IPS-20b (cell line): ENCODE results near the gene CHMP6.

Experiments used
- H3K27ac ChIP-seq: one replicate; pipeline ENCODE4 v1.5.1; 2013; ENCODE audit warnings: low read length
- H3K27me3 ChIP-seq: 2 replicates; pipeline ENCODE4 v1.6.1; 2013; ENCODE audit warnings: mild to moderate bottlenecking, low read length, inconsistent platforms; ENCODE audit not compliant: insufficient read depth
- H3K36me3 ChIP-seq: 2 replicates; pipeline ENCODE4 v1.6.1; 2013; ENCODE audit warnings: low read depth, mild to moderate bottlenecking, inconsistent platforms, low read length, moderate library complexity; ENCODE audit not compliant: insufficient read depth
- H3K4me1 ChIP-seq: 2 replicates; pipeline ENCODE4 v1.6.1; 2013; ENCODE audit warnings: mild to moderate bottlenecking, control low read depth, inconsistent platforms, low read length, moderate library complexity; ENCODE audit not compliant: insufficient read depth
- H3K4me3 ChIP-seq: 2 replicates; pipeline ENCODE4 v1.5.1; 2013; ENCODE audit warnings: mild to moderate bottlenecking, low read length, inconsistent platforms
- H3K9ac ChIP-seq: 2 replicates; pipeline ENCODE4 v1.6.1; 2013; ENCODE audit warnings: low read depth, mild to moderate bottlenecking, inconsistent platforms, low read length, moderate library complexity
- H3K9me3 ChIP-seq: 2 replicates; pipeline ENCODE4 v1.6.1; 2013; ENCODE audit warnings: mild to moderate bottlenecking, low read depth, low read length, inconsistent platforms; ENCODE audit not compliant: insufficient read depth

Gene CHMP6

DNA sequence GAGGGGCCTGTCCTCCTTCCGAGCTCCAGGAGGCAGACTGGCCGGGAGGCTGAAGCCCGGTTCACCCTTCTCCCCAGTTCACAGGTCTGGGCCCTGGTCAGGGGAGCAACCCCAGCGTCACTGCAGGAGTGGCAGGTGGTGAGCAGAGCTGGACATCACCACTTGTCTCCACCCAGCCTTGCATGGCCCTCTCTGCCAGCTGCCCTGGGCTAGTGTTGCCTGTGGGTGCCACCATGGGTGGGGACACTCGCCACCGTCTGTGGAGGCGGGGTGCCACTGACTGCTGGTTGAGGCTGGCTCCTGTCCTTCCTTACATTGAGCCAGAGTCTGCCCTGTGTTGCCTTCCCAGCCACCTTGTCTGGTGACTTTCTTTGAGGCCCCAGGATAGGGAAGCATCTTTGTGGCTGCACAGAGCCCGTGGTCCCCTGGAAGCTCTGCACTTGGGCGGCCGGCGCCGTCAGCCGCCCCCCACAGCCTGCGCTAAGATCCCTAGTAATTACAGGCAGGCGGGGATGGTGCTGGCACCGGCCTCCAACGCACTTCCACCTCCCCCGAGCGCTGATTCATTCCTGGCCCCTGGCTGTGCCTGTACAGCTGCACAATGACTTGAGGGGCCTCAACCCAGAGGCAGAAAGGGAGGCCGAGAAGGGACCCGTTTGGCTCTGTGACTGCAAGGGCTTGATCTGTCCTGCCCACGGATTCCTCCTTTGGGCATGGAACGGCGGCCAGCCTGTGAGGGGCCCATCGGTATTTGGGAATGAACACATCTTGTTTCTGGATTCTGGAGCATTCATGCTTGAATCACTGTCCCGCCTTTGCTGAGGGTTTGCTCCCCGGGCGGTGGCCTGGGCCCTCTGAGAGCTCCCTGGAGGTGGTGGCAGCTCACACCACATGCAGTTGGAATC is 48.5 kb downstream of the CHMP6 start:
- Histone ChIP-seq H3K4me3 (no peak overlapping the region), H3K4me1 (no peaks in the 10 kb centered on the region), H3K36me3 (no peaks in the 10 kb centered on the region), H3K27ac (no peak overlapping the region), H3K9ac (no peak overlapping the region), H3K9me3 (no peaks in the 10 kb centered on the region), H3K27me3 (peaks cover 16% of the 10 kb centered on the region)

- H3K9ac ChIP-seq, result no peak overlapping the region
- H3K4me1 ChIP-seq, result no peaks in the 10 kb centered on the region
- no peak overlapping the region for H3K27ac ChIP-seq
- H3K4me3 ChIP-seq, result no peak overlapping the region
- no peaks in the 10 kb centered on the region for H3K36me3 ChIP-seq
- no peaks in the 10 kb centered on the region for H3K9me3 ChIP-seq
- H3K27me3 ChIP-seq, result peaks cover 14% of the 10 kb centered on the region
Measured at GRCh38 chr17:81040791-81041337, 49.2 kb downstream of the CHMP6 start.

DNA sequence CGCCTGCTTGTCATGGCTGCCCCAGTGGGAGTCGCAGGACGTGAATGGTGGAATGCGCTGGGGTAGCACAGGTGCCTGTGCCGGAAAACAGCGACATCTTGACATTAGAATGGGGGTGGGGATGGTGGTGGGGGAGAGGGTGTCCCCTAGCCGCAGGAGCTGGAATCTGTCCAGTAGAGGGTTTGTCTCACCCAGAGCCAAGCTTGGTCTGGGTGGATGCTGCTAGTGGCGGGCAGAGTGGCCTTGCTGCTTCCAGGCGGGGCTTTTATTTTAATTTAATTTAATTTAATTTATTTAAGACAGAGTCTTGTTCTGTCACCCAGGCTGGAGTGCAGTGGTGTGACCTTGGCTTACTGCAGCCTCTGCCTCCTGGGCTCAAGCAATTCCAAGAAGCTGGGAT is 51.0 kb downstream of the CHMP6 start:
- Histone ChIP-seq H3K4me1 (no peaks in the 10 kb centered on the region), H3K36me3 (no peaks in the 10 kb centered on the region), H3K9me3 (no peaks in the 10 kb centered on the region), H3K9ac (no peak overlapping the region), H3K4me3 (no peak overlapping the region), H3K27me3 (no peaks in the 10 kb centered on the region), H3K27ac (no peak overlapping the region)

DNA sequence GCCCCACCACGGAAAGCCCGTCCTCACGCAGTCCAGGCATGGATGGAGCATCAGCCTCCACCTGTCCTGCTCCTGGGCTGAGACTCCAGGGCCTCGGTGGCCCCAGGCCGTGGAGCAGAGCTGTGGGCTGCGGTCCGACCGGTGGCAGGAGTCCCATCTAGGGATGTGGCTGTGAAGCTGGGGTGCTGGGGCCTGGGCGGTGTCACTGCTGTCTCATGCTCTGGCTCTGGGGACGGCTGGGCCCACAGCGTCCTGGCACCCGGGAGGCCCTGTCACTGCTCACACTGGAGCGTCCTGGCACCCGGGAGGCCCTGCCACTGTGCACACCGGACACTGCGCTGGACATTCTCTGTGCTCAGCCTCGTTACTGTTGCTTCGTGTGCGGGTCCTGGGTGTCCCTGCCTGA is 51.7 kb downstream of the CHMP6 start:
- H3K27ac ChIP-seq, result no peak overlapping the region
- no peaks in the 10 kb centered on the region for H3K9me3 ChIP-seq
- no peak overlapping the region for H3K9ac ChIP-seq
- H3K4me3 ChIP-seq, result no peak overlapping the region
- no peaks in the 10 kb centered on the region for H3K4me1 ChIP-seq
- no peaks in the 10 kb centered on the region for H3K36me3 ChIP-seq
- no peaks in the 10 kb centered on the region for H3K27me3 ChIP-seq

- Histone ChIP-seq H3K27me3 (no peaks in the 10 kb centered on the region), H3K9me3 (no peaks in the 10 kb centered on the region), H3K4me3 (no peak overlapping the region), H3K27ac (no peak overlapping the region), H3K9ac (no peak overlapping the region), H3K36me3 (no peaks in the 10 kb centered on the region), H3K4me1 (no peaks in the 10 kb centered on the region)
Measured at GRCh38 chr17:81043725-81044427, 52.2 kb downstream of the CHMP6 start.

GRCh38 chr17:81044428-81044763 is 52.8 kb downstream of the CHMP6 start:
- Histone ChIP-seq H3K36me3 (no peaks in the 10 kb centered on the region), H3K27ac (no peak overlapping the region), H3K27me3 (no peaks in the 10 kb centered on the region), H3K9me3 (no peaks in the 10 kb centered on the region), H3K4me1 (no peaks in the 10 kb centered on the region), H3K4me3 (no peak overlapping the region), H3K9ac (no peak overlapping the region)

DNA sequence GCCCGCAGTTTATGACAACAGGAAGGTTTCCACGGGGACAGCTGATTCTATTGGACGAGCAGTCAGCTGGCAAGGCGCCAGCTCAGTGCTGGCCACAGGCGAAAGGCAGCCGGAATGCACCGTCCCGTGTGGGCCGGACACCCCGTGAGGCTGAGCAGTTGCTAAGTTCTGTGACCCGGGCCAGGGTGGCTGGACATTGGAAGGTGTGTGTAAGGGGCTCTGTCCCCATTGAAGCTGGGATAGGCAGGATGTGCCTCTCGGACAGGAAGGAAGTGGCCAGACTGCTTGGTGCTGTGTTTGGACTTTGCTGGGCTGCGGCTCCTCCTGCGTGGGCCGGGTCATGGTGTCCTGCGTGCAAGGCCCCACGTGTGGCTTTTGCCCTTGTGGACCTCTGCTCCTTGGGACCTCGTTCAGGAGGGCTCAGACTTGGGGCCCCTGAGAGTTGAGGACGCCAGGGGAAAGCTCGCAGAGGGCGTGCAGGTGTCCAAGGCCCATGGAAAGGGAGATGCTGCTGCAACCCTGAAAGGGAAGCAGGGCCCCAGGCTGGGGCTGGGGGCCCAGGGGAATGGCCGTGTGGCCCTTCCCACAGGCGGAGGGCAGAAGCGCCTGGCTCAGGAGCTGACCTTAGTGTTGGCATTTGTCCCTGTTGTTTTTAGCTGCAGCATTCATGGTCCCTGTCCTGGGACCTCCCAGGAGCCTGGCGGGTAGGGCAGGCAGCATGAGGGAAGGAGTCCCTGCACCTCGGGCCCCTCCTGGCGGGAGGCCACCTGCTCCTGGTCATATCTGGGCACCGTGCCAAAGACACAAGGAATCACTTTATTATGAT is 53.3 kb downstream of the CHMP6 start:
- H3K4me3 ChIP-seq, result no peak overlapping the region
- no peak overlapping the region for H3K9ac ChIP-seq
- H3K9me3 ChIP-seq, result no peaks in the 10 kb centered on the region
- H3K4me1 ChIP-seq, result no peaks in the 10 kb centered on the region
- no peaks in the 10 kb centered on the region for H3K36me3 ChIP-seq
- H3K27ac ChIP-seq, result no peak overlapping the region
- H3K27me3 ChIP-seq, result no peaks in the 10 kb centered on the region

- Histone ChIP-seq H3K9ac (no peak overlapping the region), H3K9me3 (no peaks in the 10 kb centered on the region), H3K4me3 (no peak overlapping the region), H3K36me3 (no peaks in the 10 kb centered on the region), H3K4me1 (no peaks in the 10 kb centered on the region), H3K27ac (no peak overlapping the region), H3K27me3 (no peaks in the 10 kb centered on the region)
Measured at GRCh38 chr17:81045590-81046095, 54.0 kb downstream of the CHMP6 start.

GRCh38 chr17:81046132-81046769 is 54.6 kb downstream of the CHMP6 start:
- Histone ChIP-seq H3K4me3 (no peak overlapping the region), H3K9ac (no peak overlapping the region), H3K27me3 (no peaks in the 10 kb centered on the region), H3K36me3 (no peaks in the 10 kb centered on the region), H3K9me3 (no peaks in the 10 kb centered on the region), H3K4me1 (no peaks in the 10 kb centered on the region), H3K27ac (no peak overlapping the region)

GRCh38 chr17:81046770-81047359 is 55.2 kb downstream of the CHMP6 start:
- H3K9ac ChIP-seq, result no peak overlapping the region
- no peak overlapping the region for H3K4me3 ChIP-seq
- no peaks in the 10 kb centered on the region for H3K9me3 ChIP-seq
- no peaks in the 10 kb centered on the region for H3K27me3 ChIP-seq
- H3K36me3 ChIP-seq, result no peaks in the 10 kb centered on the region
- H3K4me1 ChIP-seq, result no peaks in the 10 kb centered on the region
- H3K27ac ChIP-seq, result no peak overlapping the region
